Mesothelial cell of epicardium (in vitro differentiated cells): ENCODE results near the gene C1orf216. TPM values are rescaled to one million over a fixed set of nuclear protein-coding genes. Genes with fewer than 3 reads are reported as not detected.

Experiments
- DNase-seq, 2 experiments: peaks; one replicate each; pipeline ENCODE4 v3.0.0; 2021; ENCODE audit warnings: low spot score in 2 of 2; ENCODE audit not compliant: unreplicated experiment in 2 of 2
- H3K27ac Mint-ChIP-seq: 2 replicates; pipeline ENCODE4 v1.8.0; 2021; ENCODE audit warnings: mixed read lengths
- H3K27me3 Mint-ChIP-seq: 2 replicates; pipeline ENCODE4 v1.8.0; 2021; ENCODE audit warnings: low read depth, mixed read lengths
- H3K36me3 Mint-ChIP-seq: 2 replicates; pipeline ENCODE4 v1.8.0; 2021; ENCODE audit warnings: mixed read lengths
- H3K4me1 Mint-ChIP-seq: 2 replicates; pipeline ENCODE4 v1.8.0; 2021; ENCODE audit warnings: mixed read lengths
- H3K4me3 Mint-ChIP-seq: 2 replicates; pipeline ENCODE4 v1.8.0; 2021; ENCODE audit warnings: mild to moderate bottlenecking, moderate library complexity, mixed read lengths
- H3K9me3 Mint-ChIP-seq: 2 replicates; pipeline ENCODE4 v1.8.0; 2021; ENCODE audit warnings: mixed read lengths
- CTCF ChIP-seq: fragments of 200-600 bp; sonication (generic); IDR thresholded peaks from one replicate; pipeline ENCODE4 v1.5.0; 2021; ENCODE audit warnings: antibody characterized with exemption; ENCODE audit not compliant: unreplicated experiment
- total RNA-seq: library from RNA; stranded (reverse); gene quantifications from 3 replicates; pipeline ENCODE4 v1.2.1, GENCODE V29; 2021

The C1orf216 gene
- total RNA-seq, 1 donor from 2014 or later: 11.2 TPM

- DNase-seq: no peak
- Mint-ChIP-seq H3K36me3 (no peaks in the 10 kb centered on the region), H3K4me3 (no peak overlapping the region), H3K4me1 (no peaks in the 10 kb centered on the region), H3K9me3 (no peaks in the 10 kb centered on the region), H3K27ac (no peak overlapping the region), H3K27me3 (peaks cover 38% of the 10 kb centered on the region)
- no peak for TF ChIP-seq CTCF
Observed at GRCh38 chr1:35666216-35666615, 52.5 kb downstream of the C1orf216 start.

Other genes starting within 250 kb of the C1orf216 start
- 64.9 to 73.8 TPM (median 72.5 TPM) in 3 replicates for gene KIAA0319L, start 161.5 kb downstream of the C1orf216 start, total RNA-seq
- gene NCDN, start 161.1 kb downstream of the C1orf216 start, total RNA-seq: 26.4 to 27.8 TPM (median 26.6 TPM) in 3 replicates
- 2.0 to 2.9 TPM (median 2.4 TPM) in 3 replicates for gene TFAP2E, start 145.6 kb downstream of the C1orf216 start, total RNA-seq
- gene PSMB2, start 77.4 kb downstream of the C1orf216 start, total RNA-seq: 60.1 to 61.9 TPM (median 61.1 TPM) in 3 replicates
- 10.3 to 12.5 TPM (median 10.5 TPM) in 3 replicates for gene CLSPN, start 51.1 kb upstream of the C1orf216 start, total RNA-seq
- gene AGO4, start 89.1 kb upstream of the C1orf216 start, total RNA-seq: 25.1 to 27.1 TPM (median 26.5 TPM) in 3 replicates
- gene AGO1, start 164.3 kb upstream of the C1orf216 start, total RNA-seq: 50.7 to 53.6 TPM (median 52.5 TPM) in 3 replicates
- 48.3 to 52.2 TPM (median 51.7 TPM) in 3 replicates for gene AGO3, start 212.2 kb upstream of the C1orf216 start, total RNA-seq